IPS DF 6.9 (cell line): ENCODE measurements around the gene MEF2D.

Source experiments
- DNase-seq: peaks from one replicate; pipeline ENCODE4 v3.0.0-alpha.2; 2013; ENCODE audit warnings: low read depth, low spot score
- H3K27ac ChIP-seq: one replicate; pipeline ENCODE4 v1.5.1; 2013; ENCODE audit warnings: low read length, control low read depth
- H3K27me3 ChIP-seq: 2 replicates; pipeline ENCODE4 v1.6.1; 2013; ENCODE audit warnings: mild to moderate bottlenecking, low read length; ENCODE audit not compliant: control insufficient read depth, insufficient read depth
- H3K36me3 ChIP-seq: 2 replicates; pipeline ENCODE4 v1.6.1; 2013; ENCODE audit warnings: low read length; ENCODE audit not compliant: control insufficient read depth, insufficient read depth
- H3K4me1 ChIP-seq: 2 replicates; pipeline ENCODE4 v1.6.1; 2013; ENCODE audit warnings: low read length; ENCODE audit not compliant: control insufficient read depth, insufficient read depth
- H3K4me3 ChIP-seq: 2 replicates; pipeline ENCODE4 v1.5.1; 2013; ENCODE audit warnings: mild to moderate bottlenecking, low read length
- H3K9me3 ChIP-seq: 2 replicates; pipeline ENCODE4 v1.6.1; 2013; ENCODE audit warnings: low read length, inconsistent platforms; ENCODE audit not compliant: control insufficient read depth, insufficient read depth
- WGBS: extraction: QIAGEN DNeasy Blood & Tissue Kit; methylation state at CpG from one replicate; pipeline ENCODE4 v1.1.7; 2013; ENCODE audit warnings: mixed read lengths, missing lambda C conversion rate; ENCODE audit not compliant: insufficient read length, insufficient coverage; 5-methylcytosine and 5-hydroxymethylcytosine counted together

The MEF2D gene

GRCh38 chr1:156461109-156461508 is 39.5 kb downstream of the MEF2D start:
- Histone ChIP-seq H3K4me1 (peaks cover 3% of the 10 kb centered on the region), H3K9me3 (no peaks in the 10 kb centered on the region), H3K4me3 (no peak overlapping the region), H3K36me3 (no peaks in the 10 kb centered on the region), H3K27me3 (no peaks in the 10 kb centered on the region), H3K27ac (no peak overlapping the region)
- no peak for DNase-seq
- no CpG with 5 or more reads among the region's 4 CpGs for WGBS

- Histone ChIP-seq H3K9me3 (no peaks in the 10 kb centered on the region), H3K27ac (no peak overlapping the region), H3K4me3 (no peak overlapping the region), H3K36me3 (no peaks in the 10 kb centered on the region), H3K4me1 (peaks cover 3% of the 10 kb centered on the region), H3K27me3 (no peaks in the 10 kb centered on the region)
- no peak for DNase-seq
- WGBS: no CpG with 5 or more reads among the region's 1 CpG
Measured at GRCh38 chr1:156460525-156460924, 40.0 kb downstream of the MEF2D start.

- no peaks in the 10 kb centered on the region for H3K27me3 ChIP-seq
- no peak overlapping the region for H3K4me3 ChIP-seq
- H3K36me3 ChIP-seq: no peaks in the 10 kb centered on the region
- H3K27ac ChIP-seq: no peak overlapping the region
- WGBS: no CpG with 5 or more reads among the region's 3 CpGs
- H3K9me3 ChIP-seq: no peaks in the 10 kb centered on the region
- DNase-seq: no peak
- peaks cover 3% of the 10 kb centered on the region for H3K4me1 ChIP-seq
Measured at GRCh38 chr1:156458181-156458503, 42.4 kb downstream of the MEF2D start.

- Histone ChIP-seq H3K27me3 (no peaks in the 10 kb centered on the region), H3K4me1 (no peaks in the 10 kb centered on the region), H3K4me3 (peak overlapping the region; percentile 56; the same call in 1 of the 2 replicates), H3K9me3 (no peaks in the 10 kb centered on the region), H3K36me3 (no peaks in the 10 kb centered on the region), H3K27ac (no peak overlapping the region)
- no CpG with 5 or more reads among the region's 59 CpGs for WGBS
- peak; percentile 97 for DNase-seq
Measured at GRCh38 chr1:156456625-156457465, 43.7 kb downstream of the MEF2D start.

GRCh38 chr1:156455362-156455761 is 45.2 kb downstream of the MEF2D start:
- no peak for DNase-seq
- Histone ChIP-seq H3K4me1 (no peaks in the 10 kb centered on the region), H3K4me3 (no peak overlapping the region), H3K9me3 (no peaks in the 10 kb centered on the region), H3K27me3 (no peaks in the 10 kb centered on the region), H3K27ac (no peak overlapping the region), H3K36me3 (no peaks in the 10 kb centered on the region)
- no CpG with 5 or more reads among the region's 7 CpGs for WGBS

- Histone ChIP-seq H3K4me3 (no peak overlapping the region), H3K9me3 (no peaks in the 10 kb centered on the region), H3K4me1 (no peaks in the 10 kb centered on the region), H3K27me3 (no peaks in the 10 kb centered on the region), H3K27ac (no peak overlapping the region), H3K36me3 (no peaks in the 10 kb centered on the region)
- no CpG with 5 or more reads among the region's 1 CpG for WGBS
- no peak for DNase-seq
Measured at GRCh38 chr1:156452907-156453306, 47.7 kb downstream of the MEF2D start.

- WGBS: no CpG with 5 or more reads among the region's 5 CpGs
- no peaks in the 10 kb centered on the region for H3K4me1 ChIP-seq
- no peak overlapping the region for H3K27ac ChIP-seq
- H3K4me3 ChIP-seq: no peak overlapping the region
- H3K36me3 ChIP-seq: no peaks in the 10 kb centered on the region
- no peaks in the 10 kb centered on the region for H3K27me3 ChIP-seq
- DNase-seq: no peak
- H3K9me3 ChIP-seq: no peaks in the 10 kb centered on the region
Measured at GRCh38 chr1:156451505-156452160, 48.9 kb downstream of the MEF2D start.

- no peak overlapping the region for H3K27ac ChIP-seq
- no peaks in the 10 kb centered on the region for H3K36me3 ChIP-seq
- no CpG with 5 or more reads among the region's 11 CpGs for WGBS
- H3K4me3 ChIP-seq: no peak overlapping the region
- no peaks in the 10 kb centered on the region for H3K4me1 ChIP-seq
- H3K9me3 ChIP-seq: no peaks in the 10 kb centered on the region
- DNase-seq: no peak
- peaks cover 4% of the 10 kb centered on the region for H3K27me3 ChIP-seq
Measured at GRCh38 chr1:156448134-156448967, 52.2 kb downstream of the MEF2D start.

- no peak overlapping the region for H3K4me3 ChIP-seq
- H3K27ac ChIP-seq: no peak overlapping the region
- DNase-seq: peak; percentile 87
- H3K4me1 ChIP-seq: no peaks in the 10 kb centered on the region
- no peaks in the 10 kb centered on the region for H3K36me3 ChIP-seq
- no CpG with 5 or more reads among the region's 11 CpGs for WGBS
- no peaks in the 10 kb centered on the region for H3K9me3 ChIP-seq
- peaks cover 26% of the 10 kb centered on the region for H3K27me3 ChIP-seq
Measured at GRCh38 chr1:156445789-156446263, 54.7 kb downstream of the MEF2D start.

- no peaks in the 10 kb centered on the region for H3K4me1 ChIP-seq
- H3K27me3 ChIP-seq: peaks cover 32% of the 10 kb centered on the region
- no peak for DNase-seq
- WGBS: no CpG with 5 or more reads among the region's 1 CpG
- H3K9me3 ChIP-seq: no peaks in the 10 kb centered on the region
- H3K4me3 ChIP-seq: no peak overlapping the region
- H3K27ac ChIP-seq: no peak overlapping the region
- H3K36me3 ChIP-seq: no peaks in the 10 kb centered on the region
Measured at GRCh38 chr1:156444407-156445001, 56.1 kb downstream of the MEF2D start.
